NB4 (cell line): ENCODE measurements around the gene FTH1.

ENCODE experiments used
- DNase-seq: peaks from one replicate; pipeline ENCODE4 v3.0.0; 2010; ENCODE audit warnings: low read depth
- H3K4me3 ChIP-seq: one replicate; pipeline ENCODE4 v1.5.1; 2011; ENCODE audit warnings: mild to moderate bottlenecking, low read depth, low read length, moderate library complexity
- CTCF ChIP-seq: IDR thresholded peaks from one replicate; pipeline ENCODE4 v1.5.1; 2012; ENCODE audit warnings: low read depth, low read length
- MYC ChIP-seq: IDR thresholded peaks from 2 replicates; pipeline ENCODE4 v1.6.1; 2011; ENCODE audit warnings: low read depth, low read length
- POLR2A ChIP-seq: IDR thresholded peaks from 2 replicates; pipeline ENCODE4 v1.6.1; 2011; ENCODE audit warnings: mild to moderate bottlenecking; ENCODE audit not compliant: insufficient read length; ENCODE audit errors: extremely low read depth
- TF ChIP-seq, protein P1 (sequence below): IDR thresholded peaks from 2 replicates; pipeline ENCODE4 v1.6.1; 2011; ENCODE audit warnings: low read depth, low read length

FTH1 gene

DNA sequence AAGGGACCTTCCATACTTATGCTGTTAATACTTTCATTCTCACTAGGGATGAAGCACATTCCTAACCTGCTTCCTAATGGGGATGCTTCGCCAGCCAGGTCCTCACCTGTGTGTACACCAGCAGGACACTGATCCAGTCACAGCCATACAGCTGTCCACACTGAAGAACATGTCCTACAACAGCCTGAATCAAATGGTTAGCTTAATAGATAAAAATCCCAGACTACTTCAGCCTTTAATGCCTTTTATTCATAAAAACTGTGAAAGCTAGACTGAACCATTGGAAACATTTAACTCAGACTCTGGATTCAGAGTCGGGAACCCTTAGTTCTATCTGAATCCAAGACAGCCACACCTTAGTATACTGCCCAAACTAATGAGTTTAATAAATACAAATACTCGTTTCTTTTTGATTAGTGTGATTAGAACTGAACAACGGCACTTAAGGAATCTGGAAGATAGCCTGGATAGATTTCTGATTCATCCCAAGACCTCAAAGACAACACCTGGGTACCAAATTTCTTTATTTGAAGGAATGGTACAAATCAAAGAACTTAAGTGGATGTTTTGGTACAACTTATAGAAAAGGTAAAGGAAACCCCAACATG is 3.3 kb downstream of the FTH1 start:
- no peak for TF ChIP-seq CTCF
- TF ChIP-seq, protein P1, sequence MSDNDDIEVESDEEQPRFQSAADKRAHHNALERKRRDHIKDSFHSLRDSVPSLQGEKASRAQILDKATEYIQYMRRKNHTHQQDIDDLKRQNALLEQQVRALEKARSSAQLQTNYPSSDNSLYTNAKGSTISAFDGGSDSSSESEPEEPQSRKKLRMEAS: no peak
- no peak for TF ChIP-seq POLR2A
- TF ChIP-seq MYC: no peak; the same call in 1 of the 2 replicates
- no peak overlapping the region for H3K4me3 ChIP-seq
- no peak for DNase-seq

DNA sequence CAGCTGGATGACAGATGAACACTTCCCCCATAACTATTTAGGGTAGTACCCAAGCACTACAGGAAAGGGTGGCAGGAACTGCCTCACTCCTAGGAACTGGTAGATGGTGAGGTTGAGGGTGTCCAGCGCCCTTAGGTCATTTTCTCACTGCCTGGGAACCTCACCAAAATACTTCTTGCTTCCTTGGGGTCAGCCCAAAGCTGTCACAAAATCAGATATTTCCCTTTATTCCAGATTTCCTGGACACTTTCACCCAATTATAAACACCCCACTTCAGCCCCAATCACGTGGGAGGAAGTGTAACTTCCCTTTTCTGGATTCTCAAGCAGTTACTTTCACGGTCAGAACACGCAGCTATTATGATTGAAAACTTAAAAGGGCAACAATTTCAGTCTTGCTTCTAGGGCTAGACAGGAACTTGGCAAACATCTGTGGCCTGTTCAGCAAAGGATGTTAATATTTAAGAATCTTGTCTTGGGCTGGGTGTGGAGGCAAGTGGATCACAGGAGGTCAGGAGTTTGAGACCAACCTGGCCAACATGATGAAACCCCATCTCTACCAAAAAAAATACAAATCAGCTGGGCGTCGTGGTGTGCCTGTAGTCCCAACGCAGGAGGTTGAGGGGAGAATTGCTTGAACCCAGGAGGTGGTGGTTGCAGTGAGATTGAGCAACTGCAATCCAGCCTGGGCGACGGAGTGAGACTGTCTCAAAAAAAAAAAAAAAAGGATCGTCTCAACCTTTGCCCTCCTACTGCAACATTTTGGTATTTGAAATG is 4.0 kb downstream of the FTH1 start:
- peak; percentile 85 for DNase-seq
- TF ChIP-seq POLR2A (no peak), MYC (peak; percentile 30; the same call in 1 of the 2 replicates), CTCF (no peak)
- TF ChIP-seq, protein P1: peak; percentile 90
- no peak overlapping the region for H3K4me3 ChIP-seq

GRCh38 chr11:61963016-61963281 is 4.5 kb downstream of the FTH1 start:
- TF ChIP-seq, protein P1: 0 out of 2 replicates have a peak, but pooled peaks have one; percentile 19
- TF ChIP-seq CTCF: no peak
- DNase-seq: no peak
- no peak overlapping the region for H3K4me3 ChIP-seq

- no peak for DNase-seq
- TF ChIP-seq POLR2A (no peak), CTCF (no peak), MYC (no peak)
- TF ChIP-seq, protein P1: no peak
- H3K4me3 ChIP-seq: no peak overlapping the region
Observed at GRCh38 chr11:61962213-61963015, 5.0 kb downstream of the FTH1 start.

GRCh38 chr11:61961570-61962212 is 5.7 kb downstream of the FTH1 start:
- TF ChIP-seq, protein P1: no peak
- no peak for DNase-seq

DNA sequence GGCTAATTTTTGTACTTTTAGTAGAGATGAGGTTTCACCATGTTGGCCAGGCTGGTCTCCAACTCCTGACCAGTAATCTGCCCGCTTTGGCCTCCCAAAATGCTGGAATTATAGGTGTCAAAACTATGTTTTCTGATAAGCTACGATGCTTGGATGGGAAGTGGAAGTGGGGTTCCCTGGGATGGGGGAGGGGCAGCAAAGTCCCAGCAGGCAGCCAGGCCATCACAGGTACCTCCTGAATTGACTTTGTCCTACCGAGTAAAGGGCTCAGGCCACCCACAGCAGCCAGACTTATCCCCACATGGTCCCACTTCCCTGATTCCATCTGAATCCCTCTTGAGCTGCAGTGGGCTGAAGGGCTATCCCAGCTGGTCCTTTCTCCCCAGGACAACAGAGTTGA is 6.9 kb downstream of the FTH1 start:
- H3K4me3 ChIP-seq: no peak overlapping the region
- TF ChIP-seq, protein P1: no peak
- TF ChIP-seq MYC: no peak
- no peak for TF ChIP-seq CTCF
- TF ChIP-seq POLR2A: no peak
- DNase-seq: no peak

More at GRCh38 chr11:61961570-61962212, 5.7 kb downstream of the FTH1 start:
- H3K4me3 ChIP-seq: no peak overlapping the region
